ENCODE results near the gene SHB.

DNA sequence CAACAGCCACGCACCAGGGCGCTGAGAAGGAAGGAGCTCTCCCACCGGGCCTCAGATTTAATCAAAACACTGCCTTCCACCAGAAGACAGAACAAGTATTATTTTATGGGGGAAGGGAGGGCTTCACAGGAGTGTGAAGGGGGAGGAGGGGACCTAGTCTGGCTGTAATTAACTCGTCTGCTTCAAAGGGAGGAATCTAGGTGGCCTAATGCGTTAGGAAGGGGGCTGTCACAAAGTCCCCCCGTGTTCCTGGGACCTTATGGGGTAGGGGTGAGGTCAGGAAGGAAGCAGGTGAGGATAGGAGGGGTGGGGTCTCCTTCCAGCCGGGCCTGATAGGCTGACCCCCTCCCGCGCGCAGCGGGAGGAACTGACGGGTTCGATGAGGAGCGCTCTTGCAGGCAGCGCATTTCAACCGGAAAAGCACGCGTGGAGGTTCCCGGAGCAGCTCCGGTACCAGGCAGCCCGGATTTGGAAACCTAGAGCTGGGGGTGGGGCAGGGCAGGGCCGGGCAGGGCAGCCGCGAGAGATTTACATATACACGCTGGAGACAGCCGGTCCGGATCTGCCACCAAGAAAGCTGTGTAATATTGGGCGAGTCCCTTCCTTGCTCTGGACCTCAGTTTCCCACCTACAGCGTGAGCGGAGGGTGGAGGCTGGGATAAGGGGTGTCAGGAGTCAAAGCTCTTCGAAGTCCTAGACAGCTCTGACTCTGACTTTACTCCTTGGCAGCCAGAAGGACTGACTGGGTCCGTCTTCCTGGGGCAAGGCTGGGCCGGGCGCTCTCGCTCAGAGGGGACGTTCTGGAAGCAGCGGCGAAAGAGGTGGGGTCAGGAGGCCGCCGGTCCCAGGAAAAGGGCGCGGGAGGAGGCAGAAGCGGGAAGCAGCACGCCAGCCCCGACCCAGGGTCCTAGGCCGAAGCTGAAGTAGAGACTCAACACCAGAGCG, 1.8 kb downstream of the SHB start:
- TF ChIP-seq CTCF (IDR thresholded peaks at IDR 0.05), result no peak
- peak; percentile 52 to 66 (median 59) for TF ChIP-seq POLR2A (IDR thresholded peaks at IDR 0.05)

All from body of pancreas (tissue), 4 donors.